Effector memory CD4-positive, alpha-beta T cell (primary cell): ENCODE data around the gene MTOR.
"Not testable (repeated sequence)": the region's sequence is repeated elsewhere in the genome, so short reads cannot be mapped to it uniquely, and the experiment has no call there.

ENCODE experiments used
- DNase-seq, 3 donors: peaks; one replicate each; pipeline ENCODE4 v3.0.0-alpha.2; 2020
- H3K27ac ChIP-seq: 2 replicates; pipeline ENCODE4 v1.7.0; 2013; ENCODE audit warnings: mild to moderate bottlenecking, low read length, moderate library complexity; ENCODE audit not compliant: insufficient read depth, poor library complexity, severe bottlenecking
- H3K27me3 ChIP-seq: replicated peaks from 2 replicates; pipeline ENCODE4 v1.7.0; 2013; ENCODE audit warnings: mild to moderate bottlenecking, low read length; ENCODE audit not compliant: insufficient read depth, control insufficient read depth, poor library complexity, severe bottlenecking
- H3K36me3 ChIP-seq: 2 replicates; pipeline ENCODE4 v1.7.0; 2013; ENCODE audit warnings: mild to moderate bottlenecking, low read length, moderate library complexity; ENCODE audit not compliant: control insufficient read depth, insufficient read depth
- H3K4me1 ChIP-seq: 2 replicates; pipeline ENCODE4 v1.7.0; 2013; ENCODE audit warnings: low read length, mild to moderate bottlenecking; ENCODE audit not compliant: control insufficient read depth, insufficient read depth, poor library complexity, severe bottlenecking
- H3K4me3 ChIP-seq: 2 replicates; pipeline ENCODE4 v1.7.0; 2013; ENCODE audit warnings: low read length, low read depth, mild to moderate bottlenecking; ENCODE audit not compliant: insufficient read depth, poor library complexity, severe bottlenecking
- H3K9me3 ChIP-seq: 2 replicates; pipeline ENCODE4 v1.7.0; 2013; ENCODE audit warnings: mild to moderate bottlenecking, low read length, moderate library complexity; ENCODE audit not compliant: control insufficient read depth
- total RNA-seq, 3 donors: gene quantifications; one replicate each; lab custom pipeline; 2026; lab: John Stamatoyannopoulos, UW

The MTOR gene
- total RNA-seq = 108 to 165 (median 133) reads per million in 3 donors

DNA sequence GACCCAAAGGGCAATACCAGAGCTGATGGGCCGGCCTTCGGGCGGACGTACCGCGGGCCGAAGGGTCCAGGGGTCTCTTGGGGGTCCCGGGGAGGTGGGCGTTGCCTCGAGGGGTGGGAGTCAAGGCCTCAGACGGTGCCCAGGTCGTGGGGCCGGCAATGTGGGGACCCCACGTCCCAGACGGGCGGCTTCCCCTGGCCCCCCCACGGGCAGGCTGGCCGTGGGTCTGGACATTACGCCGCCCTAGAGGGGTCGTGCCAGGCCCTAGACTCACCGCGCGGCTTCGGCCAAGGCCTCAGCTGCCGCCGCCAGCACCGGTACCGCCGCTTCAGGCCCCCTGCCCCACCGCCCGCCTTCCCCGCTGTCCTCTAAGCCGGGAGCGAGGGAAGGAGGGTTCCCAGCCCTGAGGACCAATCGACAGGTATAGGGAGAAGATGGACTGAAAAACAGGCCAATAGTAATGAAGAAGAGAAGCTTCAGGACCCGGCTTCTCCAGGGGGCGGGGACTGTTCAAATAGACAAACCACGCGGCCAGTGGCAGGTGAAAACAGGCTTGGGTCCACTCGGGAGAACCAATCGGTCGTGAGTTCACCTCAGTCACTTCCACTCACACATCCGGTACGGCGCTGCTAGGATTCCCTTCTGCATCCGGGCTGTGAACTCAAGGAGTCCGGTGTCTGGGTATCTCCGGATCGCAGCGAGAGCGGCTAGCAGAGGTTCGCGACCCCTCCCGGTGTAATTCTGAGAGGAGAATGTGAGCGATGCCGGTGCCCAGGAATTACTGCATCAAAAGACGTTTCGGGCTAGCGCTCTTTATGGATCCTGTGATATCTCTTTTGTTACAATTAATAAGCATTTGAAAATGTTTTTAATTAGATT is at the start of gene MTOR:
TSS of gene MTOR (minus strand) at position 381 of the 879 bp plus-strand sequence. CDS start 3,142 bp downstream, outside the sequence.
- DNase-seq = peak; percentile 91 to 98 (median 97)

DNA sequence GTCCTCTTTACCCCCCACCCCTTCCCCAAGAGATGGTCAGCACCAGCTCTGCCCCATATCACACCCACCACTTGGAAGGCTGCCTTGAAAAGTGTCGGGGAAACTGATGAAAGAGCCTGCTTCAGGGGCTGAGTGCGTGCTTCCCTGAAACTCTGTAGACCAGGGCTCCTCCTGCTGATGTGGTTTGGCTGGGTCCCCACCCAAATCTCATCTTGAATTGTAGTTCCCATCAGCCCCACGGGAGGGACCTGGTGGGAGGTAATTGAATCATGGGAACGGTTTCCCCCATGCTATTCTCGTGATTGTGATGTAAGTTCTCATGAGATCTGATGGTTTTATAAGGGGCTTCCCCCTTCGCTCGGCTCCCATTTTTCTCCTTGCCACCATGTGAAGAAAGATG is 47.0 kb upstream of the MTOR start:
- no peak for DNase-seq

More for the DNA sequence above, at the start of gene MTOR:
- Histone ChIP-seq H3K4me1 (peaks cover 9% of the 10 kb centered on the region), H3K4me3 (peak within 1 kb of the TSS; percentile 97), H3K9me3 (no peaks in the 10 kb centered on the region), H3K27ac (peak within 1 kb of the TSS; percentile 79), H3K27me3 (no peaks in the 10 kb centered on the region), H3K36me3 (peaks cover 16% of the 10 kb centered on the region)

DNA sequence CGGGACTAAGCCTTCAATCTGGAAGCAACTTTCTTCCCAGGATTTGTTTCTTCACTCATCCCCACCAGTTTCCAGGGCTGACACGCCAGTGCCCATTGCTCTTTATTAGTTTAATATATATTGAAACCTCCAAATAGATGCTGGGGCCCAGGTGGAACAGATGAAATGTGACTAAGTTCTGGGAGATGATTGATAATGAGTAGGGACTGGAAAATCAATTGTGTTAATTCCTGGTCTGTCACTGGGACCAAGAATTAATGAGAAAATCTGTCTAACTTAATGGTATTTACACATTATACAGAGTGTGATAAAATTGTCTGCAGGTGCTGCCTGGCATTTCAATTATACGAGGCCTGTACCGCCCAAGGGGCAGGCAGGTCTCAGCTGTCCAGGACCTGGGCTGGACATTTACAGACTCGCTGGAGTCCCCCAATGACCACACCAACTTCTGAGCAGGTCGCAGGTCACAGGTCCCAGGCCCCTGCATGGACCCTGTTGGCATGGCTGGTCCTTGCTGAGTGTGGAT is 46.4 kb upstream of the MTOR start:
- DNase-seq = no peak
- no peak overlapping the region for H3K27ac ChIP-seq

More for the DNA sequence above, 47.0 kb upstream of the MTOR start:
- no peak overlapping the region for H3K27ac ChIP-seq
- no peak overlapping the region for H3K4me3 ChIP-seq
- no peaks in the 10 kb centered on the region for H3K36me3 ChIP-seq
- H3K27me3 ChIP-seq = no peaks in the 10 kb centered on the region
- H3K9me3 ChIP-seq = no peaks in the 10 kb centered on the region
- no peaks in the 10 kb centered on the region for H3K4me1 ChIP-seq

DNA sequence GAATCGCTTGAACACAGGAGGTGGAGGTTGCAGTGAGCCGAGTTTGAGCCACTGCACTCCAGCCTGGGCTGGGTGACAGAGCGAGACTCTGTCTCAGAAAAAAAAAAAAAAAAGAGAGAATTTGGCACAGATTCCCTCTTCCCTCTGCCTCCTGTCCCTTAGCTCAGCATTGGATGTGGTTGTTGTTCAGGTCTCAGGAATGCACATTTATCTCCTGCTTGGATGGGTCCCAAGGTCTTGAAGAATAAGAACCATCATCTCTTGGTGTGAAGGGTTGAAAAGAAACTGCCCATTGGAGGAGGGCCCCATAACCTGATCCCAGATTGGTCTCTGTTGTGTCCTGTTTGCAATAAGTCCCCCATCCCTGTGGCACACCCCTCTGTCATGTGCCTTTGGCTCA is 45.5 kb upstream of the MTOR start:
- DNase-seq = no peak
- H3K9me3 ChIP-seq = no peaks in the 10 kb centered on the region
- no peaks in the 10 kb centered on the region for H3K36me3 ChIP-seq
- H3K4me3 ChIP-seq = no peak overlapping the region
- no peak overlapping the region for H3K27ac ChIP-seq
- no peaks in the 10 kb centered on the region for H3K4me1 ChIP-seq
- H3K27me3 ChIP-seq = no peaks in the 10 kb centered on the region

More for the DNA sequence above, 46.4 kb upstream of the MTOR start:
- Histone ChIP-seq H3K36me3 (no peaks in the 10 kb centered on the region), H3K4me3 (no peak overlapping the region), H3K4me1 (no peaks in the 10 kb centered on the region), H3K9me3 (no peaks in the 10 kb centered on the region), H3K27me3 (no peaks in the 10 kb centered on the region)

- not testable (repeated sequence) for H3K4me3 ChIP-seq, H3K36me3 ChIP-seq, DNase-seq, H3K9me3 ChIP-seq, H3K27me3 ChIP-seq, H3K4me1 ChIP-seq, H3K27ac ChIP-seq
Observed at GRCh38 chr1:11305516-11305915, 43.2 kb upstream of the MTOR start.

DNA sequence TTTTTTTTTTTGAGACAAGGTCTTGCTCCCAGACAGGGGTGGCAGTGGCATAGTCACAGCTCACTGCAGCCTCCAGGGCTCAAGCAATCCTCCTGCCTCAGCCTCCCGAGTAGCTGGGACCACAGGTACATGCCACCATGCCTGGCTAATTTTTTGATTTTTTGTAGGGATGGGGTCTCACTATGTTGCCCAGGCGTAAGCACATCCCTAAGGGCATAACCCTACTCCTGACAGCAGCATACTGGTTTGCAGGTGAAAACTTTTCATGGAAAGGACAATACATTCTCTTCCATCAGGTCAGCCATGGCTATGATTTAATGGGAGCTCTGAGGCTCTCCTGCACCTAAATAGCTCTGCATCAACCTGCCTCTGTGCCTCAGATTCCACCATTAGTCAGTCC is 40.0 kb upstream of the MTOR start:
- Histone ChIP-seq H3K9me3 (no peaks in the 10 kb centered on the region), H3K4me1 (no peaks in the 10 kb centered on the region), H3K27ac (no peak overlapping the region), H3K27me3 (no peaks in the 10 kb centered on the region), H3K36me3 (no peaks in the 10 kb centered on the region), H3K4me3 (no peak overlapping the region)
- DNase-seq = no peak

GRCh38 chr1:11301601-11302000 is 39.2 kb upstream of the MTOR start:
- H3K27me3 ChIP-seq = no peaks in the 10 kb centered on the region
- H3K27ac ChIP-seq = no peak overlapping the region
- no peak overlapping the region for H3K4me3 ChIP-seq
- H3K4me1 ChIP-seq = no peaks in the 10 kb centered on the region
- no peaks in the 10 kb centered on the region for H3K36me3 ChIP-seq
- DNase-seq = no peak
- H3K9me3 ChIP-seq = no peaks in the 10 kb centered on the region

GRCh38 chr1:11299225-11299574 is 36.8 kb upstream of the MTOR start:
- Histone ChIP-seq H3K9me3 (no peaks in the 10 kb centered on the region), H3K4me3 (no peak overlapping the region), H3K27me3 (no peaks in the 10 kb centered on the region), H3K4me1 (peaks cover 14% of the 10 kb centered on the region), H3K27ac (no peak overlapping the region), H3K36me3 (no peaks in the 10 kb centered on the region)
- DNase-seq = no peak

GRCh38 chr1:11298390-11299224 is 36.3 kb upstream of the MTOR start:
- Histone ChIP-seq H3K4me3 (no peak overlapping the region), H3K27ac (no peak overlapping the region), H3K9me3 (no peaks in the 10 kb centered on the region), H3K36me3 (no peaks in the 10 kb centered on the region), H3K4me1 (peaks cover 14% of the 10 kb centered on the region), H3K27me3 (no peaks in the 10 kb centered on the region)
- no peak for DNase-seq
